Progenitor cell of endocrine pancreas (in vitro differentiated cells): Measurements from ENCODE around the gene BMAL2. TPM values are rescaled to one million over a fixed set of nuclear protein-coding genes. Genes with fewer than 3 reads are reported as not detected.

ENCODE experiments used
- DNase-seq: peaks from one replicate; pipeline ENCODE4 v3.0.0; 2021; ENCODE audit warnings: low spot score; ENCODE audit not compliant: unreplicated experiment
- H3K27ac Mint-ChIP-seq: 2 replicates; pipeline ENCODE4 v1.8.0; 2021; ENCODE audit warnings: mild to moderate bottlenecking, moderate library complexity, mixed read lengths
- H3K27me3 Mint-ChIP-seq: 2 replicates; pipeline ENCODE4 v1.8.0; 2021; ENCODE audit warnings: mixed read lengths
- H3K36me3 Mint-ChIP-seq: 2 replicates; pipeline ENCODE4 v1.8.0; 2022; ENCODE audit warnings: mixed read lengths; ENCODE audit not compliant: insufficient read depth
- H3K4me1 Mint-ChIP-seq: 2 replicates; pipeline ENCODE4 v1.8.0; 2021; ENCODE audit warnings: low read depth, mixed read lengths
- H3K4me3 Mint-ChIP-seq: 2 replicates; pipeline ENCODE4 v1.8.0; 2021; ENCODE audit warnings: low read depth, mild to moderate bottlenecking, moderate library complexity, mixed read lengths
- H3K9me3 Mint-ChIP-seq: 2 replicates; pipeline ENCODE4 v1.8.0; 2021; ENCODE audit warnings: low read depth, mixed read lengths
- long read RNA-seq: library from polyadenylated mRNA; unstranded; transcript quantifications from one replicate; pipeline ENCODE4 v2.0.0, GENCODE V29; 2020
- total RNA-seq: library from RNA; stranded (reverse); gene quantifications from 2 replicates; pipeline ENCODE4 v1.2.1, GENCODE V29; 2021
- TF ChIP-seq, protein P1 (sequence below): fragments of 200-600 bp; sonication (generic); IDR thresholded peaks from one replicate; pipeline ENCODE4 v1.5.0; 2021; ENCODE audit warnings: antibody characterized with exemption, mild to moderate bottlenecking; ENCODE audit not compliant: unreplicated experiment

Gene BMAL2, protein sequence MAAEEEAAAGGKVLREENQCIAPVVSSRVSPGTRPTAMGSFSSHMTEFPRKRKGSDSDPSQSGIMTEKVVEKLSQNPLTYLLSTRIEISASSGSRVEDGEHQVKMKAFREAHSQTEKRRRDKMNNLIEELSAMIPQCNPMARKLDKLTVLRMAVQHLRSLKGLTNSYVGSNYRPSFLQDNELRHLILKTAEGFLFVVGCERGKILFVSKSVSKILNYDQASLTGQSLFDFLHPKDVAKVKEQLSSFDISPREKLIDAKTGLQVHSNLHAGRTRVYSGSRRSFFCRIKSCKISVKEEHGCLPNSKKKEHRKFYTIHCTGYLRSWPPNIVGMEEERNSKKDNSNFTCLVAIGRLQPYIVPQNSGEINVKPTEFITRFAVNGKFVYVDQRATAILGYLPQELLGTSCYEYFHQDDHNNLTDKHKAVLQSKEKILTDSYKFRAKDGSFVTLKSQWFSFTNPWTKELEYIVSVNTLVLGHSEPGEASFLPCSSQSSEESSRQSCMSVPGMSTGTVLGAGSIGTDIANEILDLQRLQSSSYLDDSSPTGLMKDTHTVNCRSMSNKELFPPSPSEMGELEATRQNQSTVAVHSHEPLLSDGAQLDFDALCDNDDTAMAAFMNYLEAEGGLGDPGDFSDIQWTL
- 26.0 and 28.8 TPM in 2 replicates for total RNA-seq
- long read RNA-seq, partial matches to known transcripts: 1 of 4 reads
- long read RNA-seq, other reads (novel, unspliced or antisense): 2 of 4 reads

DNA sequence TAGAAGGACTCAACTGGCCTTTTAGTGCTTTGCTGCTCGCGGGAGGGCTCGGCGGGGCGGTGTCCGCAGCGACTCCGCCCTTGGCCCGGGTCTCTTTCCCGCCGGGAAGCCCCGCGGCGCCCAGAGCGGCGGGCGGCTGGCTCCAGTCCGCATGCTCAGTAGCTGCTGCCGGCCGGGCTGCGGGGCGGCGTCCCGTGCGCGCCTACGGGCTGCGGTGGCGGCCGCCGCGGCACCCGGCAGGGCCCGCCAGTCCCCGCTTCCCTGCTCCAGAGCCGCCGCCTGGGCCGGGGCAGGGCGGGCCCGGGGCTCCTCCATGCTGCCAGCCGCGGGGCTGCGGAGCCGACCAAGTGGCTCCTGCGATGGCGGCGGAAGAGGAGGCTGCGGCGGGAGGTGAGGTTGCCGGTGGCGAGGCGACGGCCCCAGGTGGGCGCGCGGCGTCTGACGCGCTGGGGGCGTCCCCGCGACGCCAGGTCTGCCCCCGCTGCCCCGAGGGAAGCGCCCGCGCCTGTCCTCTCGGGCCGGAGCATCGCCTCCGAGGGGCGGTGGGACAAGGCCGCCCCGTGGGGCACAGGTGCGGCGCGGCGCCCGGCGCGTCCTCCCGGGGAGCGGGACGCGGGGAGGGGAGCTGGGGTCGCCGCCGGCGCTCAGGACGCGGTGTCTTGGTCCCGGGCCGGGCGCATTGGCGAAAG lies at the start of gene BMAL2:
TSS of gene BMAL2 (plus strand) at position 123 of the 689 bp plus-strand sequence. CDS start at position 360, 237 bp downstream.
- Mint-ChIP-seq H3K9me3 (no peaks in the 10 kb centered on the region), H3K36me3 (peaks cover 2% of the 10 kb centered on the region), H3K4me1 (peaks cover 47% of the 10 kb centered on the region), H3K4me3 (peak within 1 kb of the TSS; percentile 92), H3K27ac (peak within 1 kb of the TSS; percentile 89), H3K27me3 (peaks cover 31% of the 10 kb centered on the region)
- TF ChIP-seq, protein P1, sequence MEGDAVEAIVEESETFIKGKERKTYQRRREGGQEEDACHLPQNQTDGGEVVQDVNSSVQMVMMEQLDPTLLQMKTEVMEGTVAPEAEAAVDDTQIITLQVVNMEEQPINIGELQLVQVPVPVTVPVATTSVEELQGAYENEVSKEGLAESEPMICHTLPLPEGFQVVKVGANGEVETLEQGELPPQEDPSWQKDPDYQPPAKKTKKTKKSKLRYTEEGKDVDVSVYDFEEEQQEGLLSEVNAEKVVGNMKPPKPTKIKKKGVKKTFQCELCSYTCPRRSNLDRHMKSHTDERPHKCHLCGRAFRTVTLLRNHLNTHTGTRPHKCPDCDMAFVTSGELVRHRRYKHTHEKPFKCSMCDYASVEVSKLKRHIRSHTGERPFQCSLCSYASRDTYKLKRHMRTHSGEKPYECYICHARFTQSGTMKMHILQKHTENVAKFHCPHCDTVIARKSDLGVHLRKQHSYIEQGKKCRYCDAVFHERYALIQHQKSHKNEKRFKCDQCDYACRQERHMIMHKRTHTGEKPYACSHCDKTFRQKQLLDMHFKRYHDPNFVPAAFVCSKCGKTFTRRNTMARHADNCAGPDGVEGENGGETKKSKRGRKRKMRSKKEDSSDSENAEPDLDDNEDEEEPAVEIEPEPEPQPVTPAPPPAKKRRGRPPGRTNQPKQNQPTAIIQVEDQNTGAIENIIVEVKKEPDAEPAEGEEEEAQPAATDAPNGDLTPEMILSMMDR: no peak
- peak; percentile 66 for DNase-seq

DNA sequence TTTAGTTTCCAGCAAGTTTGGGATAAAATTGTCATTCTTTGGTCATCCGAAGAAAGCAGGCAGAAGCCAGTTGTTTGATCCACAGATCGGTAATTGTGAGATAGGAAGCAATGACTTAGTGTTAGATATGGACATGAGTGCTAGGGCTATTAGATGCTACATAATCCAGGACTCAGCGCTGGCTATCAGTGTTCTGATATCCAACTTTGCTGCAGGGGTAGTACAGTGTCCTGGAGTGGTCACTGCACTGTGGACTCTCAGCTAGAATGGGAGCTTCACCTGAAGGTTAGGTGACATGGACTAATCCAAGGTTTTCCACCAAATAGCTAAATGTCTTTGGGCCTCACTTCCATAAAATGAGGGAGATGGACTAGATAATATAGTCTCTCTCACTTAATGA lies 48.6 kb upstream of the BMAL2 start:
- no peaks in the 10 kb centered on the region for H3K27me3 Mint-ChIP-seq
- H3K4me3 Mint-ChIP-seq: no peak overlapping the region
- TF ChIP-seq, protein P1: no peak
- no peaks in the 10 kb centered on the region for H3K9me3 Mint-ChIP-seq
- no peak overlapping the region for H3K27ac Mint-ChIP-seq
- H3K36me3 Mint-ChIP-seq: peaks cover 12% of the 10 kb centered on the region
- peaks cover 34% of the 10 kb centered on the region for H3K4me1 Mint-ChIP-seq
- no peak for DNase-seq

DNA sequence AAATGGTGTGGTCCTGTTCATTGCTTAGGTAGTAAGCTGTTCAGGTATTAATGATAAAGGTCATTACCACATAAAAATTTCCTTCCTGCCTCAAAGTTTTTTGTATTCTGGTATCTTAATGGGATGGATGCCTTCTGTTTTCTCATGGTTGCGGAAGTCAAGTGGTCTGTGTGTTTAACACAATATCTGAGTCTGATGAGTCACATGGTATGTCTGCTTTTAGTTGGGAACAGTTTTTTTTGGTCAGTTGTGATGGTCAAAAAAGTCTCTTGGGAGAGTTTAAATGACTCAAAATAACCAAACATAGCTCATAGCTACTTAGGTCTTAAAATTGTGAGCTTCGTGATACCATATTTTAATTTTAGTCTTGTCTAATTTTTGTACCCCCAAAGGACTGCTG lies 47.9 kb upstream of the BMAL2 start:
- TF ChIP-seq, protein P1: no peak
- DNase-seq: no peak
- Mint-ChIP-seq H3K4me1 (peaks cover 38% of the 10 kb centered on the region), H3K27ac (no peak overlapping the region), H3K36me3 (peaks cover 10% of the 10 kb centered on the region), H3K4me3 (no peak overlapping the region), H3K27me3 (no peaks in the 10 kb centered on the region), H3K9me3 (no peaks in the 10 kb centered on the region)

DNA sequence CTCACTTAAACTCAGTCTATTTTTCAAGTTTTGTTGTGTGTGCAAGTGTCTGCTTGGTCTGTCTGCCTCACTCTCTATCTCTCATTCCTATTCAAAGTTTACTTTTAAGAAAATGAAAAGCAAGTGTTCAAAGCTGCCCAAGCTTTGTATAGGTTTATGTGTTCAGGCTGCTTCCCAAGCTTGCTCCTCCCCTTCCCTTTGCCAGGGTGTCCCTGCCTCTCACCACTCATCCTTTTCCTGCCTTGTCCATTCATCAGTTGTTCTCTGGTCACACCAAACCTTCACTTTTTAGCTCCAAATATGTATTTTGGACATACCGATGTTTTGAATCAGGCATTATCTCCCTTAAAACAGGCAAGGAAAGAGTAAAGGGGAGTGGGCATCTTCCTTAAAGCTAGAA lies 47.2 kb upstream of the BMAL2 start:
- TF ChIP-seq, protein P1: no peak
- Mint-ChIP-seq H3K9me3 (no peaks in the 10 kb centered on the region), H3K27ac (no peak overlapping the region), H3K36me3 (peaks cover 9% of the 10 kb centered on the region), H3K27me3 (no peaks in the 10 kb centered on the region), H3K4me3 (no peak overlapping the region), H3K4me1 (peaks cover 40% of the 10 kb centered on the region)
- no peak for DNase-seq

DNA sequence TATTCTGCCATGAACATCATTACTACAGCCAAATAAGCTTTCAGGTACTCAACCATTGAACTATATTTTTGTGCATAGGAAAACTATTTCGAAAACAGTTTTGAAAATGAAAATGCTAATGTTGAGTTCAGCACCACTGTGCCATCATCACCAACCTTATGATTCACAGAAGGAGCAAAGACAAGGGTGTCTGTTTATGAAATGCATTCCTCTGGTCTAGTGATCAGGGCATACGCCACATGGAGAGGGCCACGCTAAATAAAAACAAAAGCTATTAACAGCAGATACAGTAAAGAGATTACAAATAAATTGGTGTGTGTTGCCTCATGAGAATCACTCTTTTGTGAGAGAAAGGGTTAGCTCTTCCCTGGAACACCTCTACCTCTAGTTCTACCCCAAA lies 43.2 kb upstream of the BMAL2 start:
- no peak for DNase-seq
- Mint-ChIP-seq H3K4me3 (no peak overlapping the region), H3K4me1 (peaks cover 54% of the 10 kb centered on the region), H3K9me3 (no peaks in the 10 kb centered on the region), H3K27me3 (no peaks in the 10 kb centered on the region), H3K36me3 (peaks cover 8% of the 10 kb centered on the region), H3K27ac (peak overlapping the region; percentile 5)
- TF ChIP-seq, protein P1: no peak
